ENCODE results near the gene AGA. TPM values are rescaled to one million over a fixed set of nuclear protein-coding genes. Genes with fewer than 3 reads are reported as not detected.

Gene AGA
- total and polyA plus RNA-seq, 2 of the 13 experiments (the other 11 are each of a cell fraction or from before 2014, with no cell fraction given): 21.9 to 22.3 TPM

- TF ChIP-seq ZNF275 (CRISPR knock-in tag; IDR thresholded peaks at IDR 0.05; ENCODE audit: borderline replicate concordance) (no peak), ZNF614 (CRISPR knock-in tag; IDR thresholded peaks at IDR 0.05; ENCODE audit: borderline replicate concordance) (no peak), GMEB1 (CRISPR knock-in tag; IDR thresholded peaks at IDR 0.05; ENCODE audit: borderline replicate concordance) (no peak), SMARCE1 (IDR thresholded peaks at IDR 0.05; ENCODE audit: borderline replicate concordance) (no peak), ZXDC (CRISPR knock-in tag; IDR thresholded peaks at IDR 0.05) (no peak), ZNF607 (CRISPR knock-in tag; IDR thresholded peaks at IDR 0.05; ENCODE audit: borderline replicate concordance) (no peak), HNRNPLL (IDR thresholded peaks at IDR 0.05; ENCODE audit: low read depth, low read length, poor library complexity, severe bottlenecking) (no peak), TRAFD1 (CRISPR knock-in tag; IDR thresholded peaks at IDR 0.05; ENCODE audit: borderline replicate concordance) (no peak), E2F2 (CRISPR knock-in tag; IDR thresholded peaks at IDR 0.05; ENCODE audit: borderline replicate concordance) (no peak), ZNF674 (CRISPR knock-in tag; IDR thresholded peaks at IDR 0.05; ENCODE audit: low read depth) (no peak), ZNF18 (CRISPR knock-in tag; IDR thresholded peaks at IDR 0.05; ENCODE audit: insufficient replicate concordance) (no peak)
Measured at GRCh38 chr4:177451108-177451500, 8.9 kb upstream of the AGA start (continued).

Data from HepG2 (cell line).